T-cell (primary cell): Measurements from ENCODE around the gene FAM193A. TPM values are rescaled to one million over a fixed set of nuclear protein-coding genes. Genes with fewer than 3 reads are reported as not detected.
A peak's percentile ranks its signal among the peaks of the same experiment; 100 is the strongest.

Experiments used
- ATAC-seq, 4 experiments: fragments of 200-7000 bp in 3 of 4; fragments of 150-1000 bp in 1 of 4; cut with Tn5 transposase; replicated peaks in 1 of 4; 1 replicate in 3 of 4; 2 replicates in 1 of 4; pipeline ENCODE4 v1.10.0; 2021; ENCODE audit warnings: moderate library complexity in 3 of 4, mild to moderate bottlenecking in 2 of 4, moderate number of reproducible peaks in 1 of 4
- CTCF ChIA-PET, 2 donors: fragments of 300-600 bp; sonication (Branson Sonifier 250); formaldehyde crosslinking; loops; one replicate each; lab custom pipeline; 2022; ENCODE audit warnings: antibody characterized with exemption in 2 of 2; lab: Charles Lee
- POLR2A ChIA-PET, 2 donors: fragments of 300-600 bp; sonication (Branson Sonifier 250); formaldehyde crosslinking; loops; one replicate each; lab custom pipeline; 2022; ENCODE audit warnings: antibody characterized with exemption in 2 of 2; lab: Charles Lee
- DNase-seq, 35 experiments: peaks; one replicate each; pipeline versions ENCODE4 v3.0.0 to v3.0.0-alpha.2; 2013 to 2023
- H3K27ac ChIP-seq: one replicate; pipeline ENCODE4 v1.5.1; 2013; ENCODE audit warnings: low read length
- H3K27me3 ChIP-seq, 2 experiments: replicated peaks in 1 of 2; 1 replicate in 1 of 2; 2 replicates in 1 of 2; pipeline versions ENCODE4 v1.6.1 to v1.7.0; 2013; ENCODE audit warnings: low read length in 1 of 2, mixed read lengths in 1 of 2; ENCODE audit not compliant: control insufficient read depth in 2 of 2, insufficient read depth in 2 of 2; ENCODE audit errors: extremely low read depth in 1 of 2
- H3K36me3 ChIP-seq, 2 donors: 1 replicate in 1 of 2; 2 replicates in 1 of 2; pipeline versions ENCODE4 v1.6.1 to v1.7.0; 2013; ENCODE audit warnings: low read length in 1 of 2; ENCODE audit not compliant: control insufficient read depth in 2 of 2, insufficient read depth in 1 of 2; ENCODE audit errors: extremely low read depth in 1 of 2
- H3K4me1 ChIP-seq, 2 experiments: 1 replicate in 1 of 2; 2 replicates in 1 of 2; pipeline versions ENCODE4 v1.6.1 to v1.7.0; 2013; ENCODE audit warnings: low read length in 2 of 2, mixed read lengths in 1 of 2; ENCODE audit not compliant: insufficient read depth in 2 of 2, control insufficient read depth in 1 of 2; ENCODE audit errors: extremely low read depth in 1 of 2
- H3K4me3 ChIP-seq, 2 donors: 1 replicate in 1 of 2; 2 replicates in 1 of 2; pipeline versions ENCODE4 v1.5.1 to v1.7.0; 2013; ENCODE audit warnings: mild to moderate bottlenecking in 2 of 2, low read length in 1 of 2, moderate library complexity in 1 of 2; ENCODE audit not compliant: control insufficient read depth in 1 of 2; ENCODE audit errors: extremely low read depth in 1 of 2
- H3K9me3 ChIP-seq: 2 replicates; pipeline ENCODE4 v1.7.0; 2013
- H3K27ac Mint-ChIP-seq, 2 donors: one replicate each; pipeline ENCODE4 v1.8.0; 2020 to 2021; ENCODE audit warnings: mild to moderate bottlenecking in 2 of 2, mixed read lengths in 2 of 2
- H3K27me3 Mint-ChIP-seq, 2 donors: one replicate each; pipeline ENCODE4 v1.8.0; 2021 to 2022; ENCODE audit warnings: mixed read lengths in 2 of 2
- H3K36me3 Mint-ChIP-seq: one replicate; pipeline ENCODE4 v1.8.0; 2021; ENCODE audit warnings: mixed read lengths
- H3K4me1 Mint-ChIP-seq, 3 donors: one replicate each; pipeline ENCODE4 v1.8.0; 2020 to 2022; ENCODE audit warnings: mixed read lengths in 3 of 3, mild to moderate bottlenecking in 1 of 3
- H3K4me3 Mint-ChIP-seq, 3 donors: one replicate each; pipeline ENCODE4 v1.8.0; 2020 to 2022; ENCODE audit warnings: mild to moderate bottlenecking in 3 of 3, mixed read lengths in 3 of 3, moderate library complexity in 3 of 3
- H3K9me3 Mint-ChIP-seq, 3 donors: one replicate each; pipeline ENCODE4 v1.8.0; 2020 to 2022; ENCODE audit warnings: mixed read lengths in 3 of 3
- WGBS: methylation state at CpG from one replicate; pipeline ENCODE4 v1.1.5; 2013; ENCODE audit warnings: missing lambda C conversion rate; ENCODE audit not compliant: insufficient coverage; 5-methylcytosine and 5-hydroxymethylcytosine counted together
- total RNA-seq, 35 experiments: library from RNA in 6 of 35; stranded (reverse) in 6 of 35; fragments of 120-200 nt in 1 of 35; gene quantifications; one replicate each; pipeline versions ENCODE4 v1.2.1 to v1.2.4 and lab custom pipeline; 2013 to 2026

The FAM193A gene
- total RNA-seq, 5 donors from 2014 or later (not counting 1 experiment from before 2014, with no cell fraction given) = 41.6 to 46.8 (median 45.2) TPM

DNA sequence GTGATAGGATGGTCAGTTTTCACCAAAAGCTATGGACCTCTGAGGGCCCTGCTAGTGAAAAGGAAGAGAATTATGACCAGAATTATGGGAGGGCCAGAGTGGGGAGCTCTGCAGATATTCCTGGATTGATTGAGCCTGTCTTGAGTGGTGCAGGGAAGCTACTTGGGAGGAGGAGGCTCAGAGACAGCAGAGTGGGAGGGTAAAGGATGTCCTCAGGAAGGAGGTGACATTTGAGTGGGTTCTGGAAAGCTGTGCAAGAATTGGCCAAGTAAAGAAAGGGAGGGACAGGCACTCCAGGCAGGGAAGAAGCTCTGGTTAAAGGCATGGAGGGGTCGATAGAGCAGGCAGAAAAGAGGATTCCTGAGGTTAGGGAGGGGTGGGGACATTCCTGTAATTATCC lies 43.5 kb upstream of the FAM193A start:
- CTCF ChIA-PET = interaction anchor here in 1 of 2 donors (0.7 kb wide), 1 partner anchor 262 kb away, joined by 3 read pairs; no protein-coding TSS in a partner anchor
- no peaks in the 10 kb centered on the region for H3K27me3 Mint-ChIP-seq

GRCh38 chr4:2494992-2495391 lies 41.5 kb upstream of the FAM193A start:
- no peaks in the 10 kb centered on the region for H3K9me3 Mint-ChIP-seq
- no CpG with 5 or more reads among the region's 3 CpGs for WGBS
- Histone ChIP-seq H3K27me3 (no peaks in the 10 kb centered on the region), H3K36me3 (peaks cover 12 to 80% of the 10 kb centered on the region in 2 donors), H3K4me1 (no peaks in the 10 kb centered on the region), H3K27ac (no peak overlapping the region), H3K9me3 (no peaks in the 10 kb centered on the region), H3K4me3 (no peak overlapping the region)
- ATAC-seq (no peak), DNase-seq (no peak)
- H3K4me3 Mint-ChIP-seq = no peak overlapping the region
- peaks cover 16 to 21% (median 20%) of the 10 kb centered on the region in 3 donors for H3K4me1 Mint-ChIP-seq
- H3K36me3 Mint-ChIP-seq = peaks cover 36% of the 10 kb centered on the region
- POLR2A ChIA-PET = interaction anchor here (0.6 kb wide), 2 partner anchors 26 to 187 kb away, joined by 4 to 5 read pairs; no protein-coding TSS in a partner anchor
- H3K27me3 Mint-ChIP-seq = no peaks in the 10 kb centered on the region
- CTCF ChIA-PET = no interaction called here
- no peak overlapping the region for H3K27ac Mint-ChIP-seq

More for the DNA sequence above, 43.5 kb upstream of the FAM193A start:
- H3K27ac Mint-ChIP-seq = peak overlapping the region; percentile 7 to 55
- Histone ChIP-seq H3K27me3 (no peaks in the 10 kb centered on the region), H3K4me1 (peaks cover 0 to 9% of the 10 kb centered on the region in 2 experiments), H3K9me3 (no peaks in the 10 kb centered on the region), H3K27ac (no peak overlapping the region), H3K4me3 (no peak overlapping the region), H3K36me3 (peaks cover 12 to 70% of the 10 kb centered on the region in 2 donors)
- H3K9me3 Mint-ChIP-seq = no peaks in the 10 kb centered on the region
- DNase-seq = no peak
- H3K4me3 Mint-ChIP-seq = no peak overlapping the region
- no peak for ATAC-seq
- H3K36me3 Mint-ChIP-seq = peaks cover 39% of the 10 kb centered on the region
- no CpG with 5 or more reads among the region's 1 CpG for WGBS
- POLR2A ChIA-PET = no interaction called here
- H3K4me1 Mint-ChIP-seq = peaks cover 27 to 37% (median 36%) of the 10 kb centered on the region in 3 donors

DNA sequence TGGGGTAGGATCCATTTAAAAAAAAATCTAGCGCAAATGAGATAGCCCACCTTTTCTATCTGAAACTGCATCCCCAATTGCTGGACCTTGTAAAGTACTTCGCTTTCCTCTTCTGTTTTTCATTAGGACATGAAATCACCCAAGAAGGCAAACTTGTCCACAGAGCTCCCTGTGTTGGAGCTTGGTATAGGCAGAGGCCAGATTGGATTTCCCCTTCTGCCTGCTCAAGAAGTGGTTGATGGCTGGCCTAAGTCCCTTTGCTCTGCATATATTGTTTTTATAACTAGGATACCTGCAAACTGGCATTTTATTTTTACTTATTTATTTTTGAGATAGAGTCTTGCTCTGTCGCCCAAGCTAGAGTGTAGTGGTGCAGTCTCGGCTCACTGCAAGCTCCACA lies 39.1 kb upstream of the FAM193A start:
- no peak for DNase-seq
- POLR2A ChIA-PET = interaction anchor here in 1 of 2 donors (0.5 kb wide), 1 partner anchor 286 kb away, joined by 3 read pairs; no protein-coding TSS in a partner anchor
- WGBS = no CpG with 5 or more reads among the region's 4 CpGs

GRCh38 chr4:2497931-2498330 lies 38.5 kb upstream of the FAM193A start:
- Mint-ChIP-seq H3K9me3 (no peaks in the 10 kb centered on the region), H3K36me3 (peaks cover 37% of the 10 kb centered on the region), H3K27me3 (no peaks in the 10 kb centered on the region), H3K4me3 (no peak overlapping the region), H3K4me1 (peaks cover 4 to 11% (median 9%) of the 10 kb centered on the region in 3 donors), H3K27ac (no peak overlapping the region)
- Histone ChIP-seq H3K27me3 (no peaks in the 10 kb centered on the region), H3K4me1 (no peaks in the 10 kb centered on the region), H3K27ac (no peak overlapping the region), H3K4me3 (no peak overlapping the region), H3K9me3 (no peaks in the 10 kb centered on the region), H3K36me3 (peaks cover 26 to 78% of the 10 kb centered on the region in 2 donors)
- ChIA-PET CTCF (no interaction called here), POLR2A (no interaction called here)
- no peak for DNase-seq
- 97% methylated on average over 4 of the region's 9 CpGs for WGBS
- no peak for ATAC-seq

More for the DNA sequence above, 39.1 kb upstream of the FAM193A start:
- H3K4me3 Mint-ChIP-seq = no peak overlapping the region
- ATAC-seq = no peak
- H3K4me1 Mint-ChIP-seq = peaks cover 10 to 17% (median 14%) of the 10 kb centered on the region in 3 donors
- Histone ChIP-seq H3K4me1 (no peaks in the 10 kb centered on the region), H3K4me3 (no peak overlapping the region), H3K9me3 (no peaks in the 10 kb centered on the region), H3K27ac (no peak overlapping the region), H3K27me3 (no peaks in the 10 kb centered on the region), H3K36me3 (peaks cover 23 to 82% of the 10 kb centered on the region in 2 donors)
- no peak overlapping the region for H3K27ac Mint-ChIP-seq
- peaks cover 43% of the 10 kb centered on the region for H3K36me3 Mint-ChIP-seq
- no peaks in the 10 kb centered on the region for H3K27me3 Mint-ChIP-seq
- no peaks in the 10 kb centered on the region for H3K9me3 Mint-ChIP-seq
- CTCF ChIA-PET = interaction anchor here in 1 of 2 donors (0.7 kb wide), 1 partner anchor 12 kb away, joined by 3 read pairs; no protein-coding TSS in a partner anchor

DNA sequence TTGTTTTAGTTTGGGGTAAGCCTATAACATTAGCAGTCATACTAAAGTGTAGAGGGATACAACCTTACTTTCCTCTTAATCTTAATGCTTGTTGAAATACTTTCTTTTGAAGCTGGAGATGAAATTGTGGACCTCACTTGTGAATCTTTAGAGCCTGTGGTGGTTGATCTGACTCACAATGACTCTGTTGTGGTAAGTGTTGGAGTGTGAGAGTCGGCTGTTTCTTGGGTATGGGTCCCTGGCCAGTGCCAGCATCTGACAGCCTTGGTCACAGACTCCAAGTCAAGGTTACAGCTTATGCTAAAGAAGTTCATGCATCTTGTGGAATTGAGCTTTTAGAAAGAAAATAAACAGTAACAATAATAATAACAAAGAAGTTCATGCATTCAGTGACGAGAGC lies 35.9 kb upstream of the FAM193A start:
- Mint-ChIP-seq H3K4me3 (no peak overlapping the region), H3K9me3 (no peaks in the 10 kb centered on the region), H3K27ac (peak overlapping the region in 1 of 2 donors; percentile 19), H3K4me1 (peaks cover 7% of the 10 kb centered on the region in 3 donors), H3K27me3 (no peaks in the 10 kb centered on the region), H3K36me3 (peaks cover 36% of the 10 kb centered on the region)
- CTCF ChIA-PET = interaction anchor here in 1 of 2 donors (0.6 kb wide), 2 partner anchors 37 to 626 kb away, joined by 3 read pairs; no protein-coding TSS in a partner anchor
- Histone ChIP-seq H3K27ac (no peak overlapping the region), H3K36me3 (peaks cover 23 to 77% of the 10 kb centered on the region in 2 donors), H3K9me3 (no peaks in the 10 kb centered on the region), H3K4me1 (no peaks in the 10 kb centered on the region), H3K4me3 (no peak overlapping the region), H3K27me3 (no peaks in the 10 kb centered on the region)
- WGBS = no CpG with 5 or more reads among the region's 2 CpGs
- no peak for DNase-seq
- ATAC-seq = no peak
- POLR2A ChIA-PET = interaction anchor here in 1 of 2 donors (0.6 kb wide), 1 partner anchor 51 kb away, joined by 5 read pairs; no protein-coding TSS in a partner anchor

- Histone ChIP-seq H3K27me3 (no peaks in the 10 kb centered on the region), H3K4me3 (no peak overlapping the region), H3K27ac (no peak overlapping the region), H3K4me1 (no peaks in the 10 kb centered on the region), H3K9me3 (no peaks in the 10 kb centered on the region), H3K36me3 (peaks cover 23 to 73% of the 10 kb centered on the region in 2 donors)
- ATAC-seq (no peak), DNase-seq (no peak)
- H3K4me3 Mint-ChIP-seq = no peak overlapping the region
- H3K4me1 Mint-ChIP-seq = peaks cover 7% of the 10 kb centered on the region in 3 donors
- H3K27me3 Mint-ChIP-seq = no peaks in the 10 kb centered on the region
- peak overlapping the region; percentile 10 to 34 for H3K27ac Mint-ChIP-seq
- 100% methylated on average over 7 of the region's 7 CpGs for WGBS
- POLR2A ChIA-PET = no interaction called here
- CTCF ChIA-PET = no interaction called here
- H3K9me3 Mint-ChIP-seq = no peaks in the 10 kb centered on the region
- peaks cover 36% of the 10 kb centered on the region for H3K36me3 Mint-ChIP-seq
Measured at GRCh38 chr4:2501034-2501594, 35.3 kb upstream of the FAM193A start.
